BE2C (cell line): ENCODE results near the gene MTCL3.

Experiments
- DNase-seq: peaks from one replicate; pipeline ENCODE4 v3.0.0-alpha.2; 2020
- H3K27me3 ChIP-seq: fragments of 250-450 bp; sonication (Bioruptor Pico); 2 replicates; pipeline ENCODE4 v1.5.1; 2020; ENCODE audit warnings: mild to moderate bottlenecking
- H3K36me3 ChIP-seq: fragments of 250-450 bp; sonication (Bioruptor Pico); 2 replicates; pipeline ENCODE4 v1.5.1; 2020; ENCODE audit warnings: mild to moderate bottlenecking
- H3K4me1 ChIP-seq: fragments of 250-450 bp; sonication (Bioruptor Pico); 2 replicates; pipeline ENCODE4 v1.5.1; 2020
- H3K4me3 ChIP-seq: 2 replicates; pipeline ENCODE4 v1.5.1; 2011; ENCODE audit warnings: low read depth, low read length
- H3K9me3 ChIP-seq: fragments of 250-450 bp; sonication (Bioruptor Pico); 2 replicates; pipeline ENCODE4 v1.5.1; 2020
- TF ChIP-seq, protein P1 (sequence below): IDR thresholded peaks from 2 replicates; pipeline ENCODE4 v1.5.1; 2012; ENCODE audit warnings: mild to moderate bottlenecking, low read depth, low read length

Gene MTCL3

DNA sequence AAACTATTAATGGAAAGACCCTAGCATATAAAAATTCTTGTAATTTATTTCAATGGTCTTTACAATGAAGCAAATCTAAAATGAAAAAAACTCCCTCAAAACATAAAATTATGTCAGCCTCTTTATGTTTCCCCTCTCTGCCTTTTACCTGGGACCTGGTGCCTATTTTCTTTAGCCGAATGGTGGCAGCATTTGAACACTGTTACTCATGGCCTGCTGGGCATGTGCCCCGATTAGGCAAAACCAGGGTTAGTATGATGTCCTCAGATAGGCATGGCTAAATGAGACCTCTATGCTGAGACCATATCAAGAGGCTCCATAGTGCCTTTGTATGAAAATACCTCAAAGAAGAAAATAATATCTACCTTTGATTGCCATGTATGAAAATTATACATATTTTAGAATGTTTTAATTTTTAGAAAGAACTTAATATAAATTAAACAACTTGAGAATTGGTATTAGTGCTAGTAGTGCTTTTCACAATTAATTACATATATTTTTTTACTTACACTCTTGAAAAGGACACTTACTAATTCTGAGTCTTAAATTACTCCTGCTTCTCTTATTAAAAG, 35.4 kb upstream of the MTCL3 start:
- H3K27me3 ChIP-seq, result no peaks in the 10 kb centered on the region; the same call in 1 of the 2 replicates
- peak; percentile 53 for DNase-seq
- no peak overlapping the region for H3K4me3 ChIP-seq
- no peaks in the 10 kb centered on the region for H3K4me1 ChIP-seq
- H3K9me3 ChIP-seq, result no peaks in the 10 kb centered on the region
- no peaks in the 10 kb centered on the region for H3K36me3 ChIP-seq
- TF ChIP-seq, protein P1, sequence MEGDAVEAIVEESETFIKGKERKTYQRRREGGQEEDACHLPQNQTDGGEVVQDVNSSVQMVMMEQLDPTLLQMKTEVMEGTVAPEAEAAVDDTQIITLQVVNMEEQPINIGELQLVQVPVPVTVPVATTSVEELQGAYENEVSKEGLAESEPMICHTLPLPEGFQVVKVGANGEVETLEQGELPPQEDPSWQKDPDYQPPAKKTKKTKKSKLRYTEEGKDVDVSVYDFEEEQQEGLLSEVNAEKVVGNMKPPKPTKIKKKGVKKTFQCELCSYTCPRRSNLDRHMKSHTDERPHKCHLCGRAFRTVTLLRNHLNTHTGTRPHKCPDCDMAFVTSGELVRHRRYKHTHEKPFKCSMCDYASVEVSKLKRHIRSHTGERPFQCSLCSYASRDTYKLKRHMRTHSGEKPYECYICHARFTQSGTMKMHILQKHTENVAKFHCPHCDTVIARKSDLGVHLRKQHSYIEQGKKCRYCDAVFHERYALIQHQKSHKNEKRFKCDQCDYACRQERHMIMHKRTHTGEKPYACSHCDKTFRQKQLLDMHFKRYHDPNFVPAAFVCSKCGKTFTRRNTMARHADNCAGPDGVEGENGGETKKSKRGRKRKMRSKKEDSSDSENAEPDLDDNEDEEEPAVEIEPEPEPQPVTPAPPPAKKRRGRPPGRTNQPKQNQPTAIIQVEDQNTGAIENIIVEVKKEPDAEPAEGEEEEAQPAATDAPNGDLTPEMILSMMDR, result peak; percentile 75

DNA sequence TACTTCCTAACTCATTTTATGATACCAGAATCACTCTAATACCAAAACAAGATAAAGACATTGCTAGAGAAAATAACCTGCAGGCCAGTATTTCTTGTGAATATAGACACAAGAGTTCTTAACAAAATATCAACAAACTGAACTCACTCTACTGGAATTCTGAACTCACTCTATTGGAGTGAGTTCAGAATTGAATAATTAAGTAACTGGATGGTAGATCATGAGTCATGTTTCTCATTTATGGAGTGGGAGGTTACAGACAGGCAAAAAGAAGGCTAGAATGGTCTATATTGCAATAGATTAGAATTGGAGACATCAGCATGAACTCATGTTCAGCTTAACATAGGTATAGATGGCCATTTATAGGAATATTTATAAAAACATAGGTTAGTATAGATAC, 31.3 kb upstream of the MTCL3 start:
- H3K27me3 ChIP-seq, result peaks cover 4% of the 10 kb centered on the region
- DNase-seq, result no peak
- H3K4me1 ChIP-seq, result no peaks in the 10 kb centered on the region
- TF ChIP-seq, protein P1, result no peak
- no peak overlapping the region for H3K4me3 ChIP-seq
- no peaks in the 10 kb centered on the region for H3K36me3 ChIP-seq
- H3K9me3 ChIP-seq, result no peaks in the 10 kb centered on the region

DNA sequence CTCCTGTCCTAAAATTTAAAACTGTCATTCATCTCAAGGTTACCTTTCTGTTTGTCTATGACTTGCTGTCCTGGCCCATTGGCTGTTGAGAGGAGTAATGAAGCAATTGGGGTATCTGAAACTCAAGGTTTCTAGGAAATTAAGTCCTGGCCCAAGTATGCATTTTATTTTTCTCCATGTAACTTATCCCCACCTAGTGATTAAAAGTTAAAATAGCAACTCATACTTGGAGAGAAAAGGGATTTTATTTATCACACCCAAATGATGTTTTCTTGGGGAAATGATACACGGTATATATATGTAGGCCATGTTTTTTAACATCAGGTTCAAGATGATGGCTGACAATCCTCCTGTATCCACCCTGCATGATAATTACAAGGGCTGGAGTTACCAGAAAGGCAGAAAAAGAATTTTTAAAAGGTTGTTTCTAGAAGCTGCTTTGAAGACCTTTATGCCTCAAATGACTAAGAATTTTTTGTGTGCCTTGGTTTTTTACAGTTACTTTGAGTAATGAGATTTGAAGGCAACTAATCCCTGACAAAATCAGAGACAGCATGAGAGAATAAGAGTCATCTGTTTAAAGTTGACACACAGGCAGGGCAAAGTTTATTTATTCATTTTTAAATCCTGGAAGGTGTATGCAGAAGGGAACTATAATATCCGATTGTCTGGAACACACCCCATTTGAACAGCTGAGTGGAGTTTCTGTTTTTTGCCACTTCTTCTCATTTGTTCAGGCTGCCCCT, 28.9 kb upstream of the MTCL3 start:
- TF ChIP-seq, protein P1, result no peak
- DNase-seq, result no peak
- Histone ChIP-seq H3K4me3 (no peak overlapping the region), H3K27me3 (peaks cover 4% of the 10 kb centered on the region; the same call in 1 of the 2 replicates), H3K36me3 (no peaks in the 10 kb centered on the region), H3K4me1 (no peaks in the 10 kb centered on the region), H3K9me3 (no peaks in the 10 kb centered on the region)

DNA sequence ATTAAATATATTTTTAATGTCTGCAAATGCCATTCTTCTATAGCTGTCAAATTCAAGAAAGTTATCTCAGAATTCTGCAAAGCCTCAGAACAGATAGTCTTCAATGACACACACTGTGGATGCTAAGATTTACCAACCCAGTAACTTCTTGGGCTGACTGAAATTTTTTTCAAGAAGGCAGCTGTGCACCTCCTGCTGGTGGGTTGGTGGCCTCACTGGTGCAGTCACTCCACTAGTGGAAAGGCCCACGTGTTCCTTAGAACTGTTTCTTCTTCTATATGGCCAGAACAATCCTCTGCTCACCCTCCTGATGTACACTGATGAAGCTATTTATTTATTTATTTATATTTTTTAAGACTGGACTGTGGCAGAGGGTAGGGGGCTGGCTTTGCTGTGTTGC, 28.1 kb upstream of the MTCL3 start:
- DNase-seq, result peak; percentile 32
- H3K27me3 ChIP-seq, result peaks cover 4% of the 10 kb centered on the region; the same call in 1 of the 2 replicates

DNA sequence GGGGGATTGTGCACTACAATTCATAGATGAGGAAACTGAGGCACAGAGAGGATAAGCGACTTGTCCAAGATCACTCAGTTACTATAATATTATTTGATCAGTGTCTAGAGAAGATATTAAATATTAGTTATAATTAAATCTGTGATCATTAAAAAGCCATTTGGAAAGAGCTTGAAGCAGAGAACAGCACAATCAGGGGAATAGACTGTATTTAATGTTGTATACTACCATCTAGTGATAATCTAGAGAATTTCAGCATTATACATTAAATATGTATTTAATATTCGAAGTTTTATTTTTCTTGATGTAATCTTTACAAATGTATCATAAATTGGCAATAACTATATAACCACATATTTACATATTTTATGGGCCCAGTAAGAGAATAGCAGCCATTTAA, 20.1 kb upstream of the MTCL3 start:
- TF ChIP-seq, protein P1, result peak; percentile 32; the same call in 1 of the 2 replicates
- Histone ChIP-seq H3K27me3 (no peaks in the 10 kb centered on the region), H3K4me1 (no peaks in the 10 kb centered on the region), H3K9me3 (no peaks in the 10 kb centered on the region), H3K4me3 (no peak overlapping the region), H3K36me3 (no peaks in the 10 kb centered on the region)
- no peak for DNase-seq

More for the DNA sequence above, 28.1 kb upstream of the MTCL3 start:
- Histone ChIP-seq H3K9me3 (no peaks in the 10 kb centered on the region), H3K4me1 (no peaks in the 10 kb centered on the region), H3K4me3 (no peak overlapping the region), H3K36me3 (no peaks in the 10 kb centered on the region)
- TF ChIP-seq, protein P1, result peak; percentile 61

DNA sequence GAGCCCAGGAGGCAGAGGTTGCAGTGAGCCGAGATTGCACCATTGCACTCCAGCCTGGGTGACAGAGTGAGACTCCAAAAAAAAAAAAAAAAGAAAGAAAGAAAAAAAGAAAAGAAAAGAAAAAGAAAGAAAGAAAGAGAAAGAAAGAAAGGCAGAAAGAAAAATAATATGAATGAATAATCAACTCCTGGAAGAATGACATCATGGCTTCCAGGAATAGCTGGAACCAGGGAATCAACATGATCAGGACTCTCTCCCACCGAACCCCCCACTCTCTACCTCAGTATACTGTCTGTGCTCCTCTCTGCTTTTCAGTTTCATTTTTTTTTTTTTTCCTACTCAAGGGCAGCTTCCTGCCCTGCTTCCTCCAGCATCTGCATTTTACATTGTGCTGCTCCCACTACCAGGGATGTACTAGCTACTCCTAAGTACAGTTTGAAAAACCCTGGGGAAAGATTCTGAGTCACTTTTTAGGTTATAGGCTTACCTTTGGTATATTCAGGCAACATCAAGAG, 19.7 kb upstream of the MTCL3 start:
- Histone ChIP-seq H3K4me3 (no peak overlapping the region), H3K9me3 (no peaks in the 10 kb centered on the region), H3K36me3 (no peaks in the 10 kb centered on the region), H3K27me3 (no peaks in the 10 kb centered on the region), H3K4me1 (no peaks in the 10 kb centered on the region)
- TF ChIP-seq, protein P1, result no peak
- no peak for DNase-seq
